HG03571 (cell line): ENCODE results near the gene MC1R.
A peak's percentile ranks its signal among the peaks of the same experiment; 100 is the strongest.
"Not testable (repeated sequence)": the region's sequence is repeated elsewhere in the genome, so short reads cannot be mapped to it uniquely, and the experiment has no call there.

Source experiments
- ATAC-seq: cut with Tn5 transposase; IDR thresholded peaks from one replicate; pipeline ENCODE4 v1.9.1; 2021; ENCODE audit not compliant: unreplicated experiment

MC1R gene

DNA sequence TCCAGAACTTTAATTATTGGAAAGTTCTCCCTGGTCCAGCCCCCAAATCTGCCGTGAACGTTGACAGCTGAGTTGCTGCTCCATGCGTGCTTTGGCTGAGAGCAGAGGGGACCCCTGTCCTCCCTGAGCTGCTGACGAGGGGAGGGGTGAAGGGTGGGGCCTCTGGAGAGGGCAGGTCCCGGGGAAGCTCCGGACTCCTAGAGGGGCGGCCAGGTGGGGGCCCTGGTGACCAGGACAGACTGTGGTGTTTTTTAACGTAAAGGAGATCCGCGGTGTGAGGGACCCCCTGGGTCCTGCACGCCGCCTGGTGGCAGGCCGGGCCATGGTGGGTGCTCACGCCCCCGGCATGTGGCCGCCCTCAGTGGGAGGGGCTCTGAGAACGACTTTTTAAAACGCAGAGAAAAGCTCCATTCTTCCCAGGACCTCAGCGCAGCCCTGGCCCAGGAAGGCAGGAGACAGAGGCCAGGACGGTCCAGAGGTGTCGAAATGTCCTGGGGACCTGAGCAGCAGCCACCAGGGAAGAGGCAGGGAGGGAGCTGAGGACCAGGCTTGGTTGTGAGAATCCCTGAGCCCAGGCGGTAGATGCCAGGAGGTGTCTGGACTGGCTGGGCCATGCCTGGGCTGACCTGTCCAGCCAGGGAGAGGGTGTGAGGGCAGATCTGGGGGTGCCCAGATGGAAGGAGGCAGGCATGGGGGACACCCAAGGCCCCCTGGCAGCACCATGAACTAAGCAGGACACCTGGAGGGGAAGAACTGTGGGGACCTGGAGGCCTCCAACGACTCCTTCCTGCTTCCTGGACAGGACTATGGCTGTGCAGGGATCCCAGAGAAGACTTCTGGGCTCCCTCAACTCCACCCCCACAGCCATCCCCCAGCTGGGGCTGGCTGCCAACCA is at the start of gene MC1R:
Gene MC1R (plus strand): TSS at position 410 of the 895 bp plus-strand sequence. CDS start 397 bp downstream, at position 807.
- no peak for ATAC-seq

- no peak for ATAC-seq
These were observed 48.8 kb upstream of the MC1R start for GRCh38 chr16:89869911-89870310.

GRCh38 chr16:89870440-89870839 is 48.2 kb upstream of the MC1R start:
- no peak for ATAC-seq

DNA sequence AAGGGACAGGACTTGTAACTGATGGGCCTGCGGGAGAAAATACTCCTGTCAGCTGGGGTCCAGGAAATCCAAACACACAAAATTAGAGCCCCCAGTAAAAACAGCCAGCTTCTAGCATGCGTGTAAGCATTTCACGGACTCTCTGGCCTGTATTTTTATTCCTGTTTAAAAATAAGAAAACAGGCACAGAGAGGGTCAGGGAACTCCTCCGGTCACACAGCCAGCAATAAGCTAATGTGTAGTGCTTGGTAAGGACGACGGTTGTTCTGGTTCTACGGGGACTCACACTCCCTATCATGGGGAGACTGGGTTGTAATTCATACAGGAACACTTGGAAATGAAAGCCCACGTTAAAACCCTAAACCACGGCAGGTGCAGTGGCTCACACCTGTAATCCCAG is 46.8 kb upstream of the MC1R start:
- no peak for ATAC-seq

GRCh38 chr16:89873109-89873971 is 45.3 kb upstream of the MC1R start, which contains the start of gene TCF25:
TCF25 (plus strand) TSS chr16:89873592; CDS start chr16:89873668, 76 bp downstream.
- peak; percentile 31 for ATAC-seq

DNA sequence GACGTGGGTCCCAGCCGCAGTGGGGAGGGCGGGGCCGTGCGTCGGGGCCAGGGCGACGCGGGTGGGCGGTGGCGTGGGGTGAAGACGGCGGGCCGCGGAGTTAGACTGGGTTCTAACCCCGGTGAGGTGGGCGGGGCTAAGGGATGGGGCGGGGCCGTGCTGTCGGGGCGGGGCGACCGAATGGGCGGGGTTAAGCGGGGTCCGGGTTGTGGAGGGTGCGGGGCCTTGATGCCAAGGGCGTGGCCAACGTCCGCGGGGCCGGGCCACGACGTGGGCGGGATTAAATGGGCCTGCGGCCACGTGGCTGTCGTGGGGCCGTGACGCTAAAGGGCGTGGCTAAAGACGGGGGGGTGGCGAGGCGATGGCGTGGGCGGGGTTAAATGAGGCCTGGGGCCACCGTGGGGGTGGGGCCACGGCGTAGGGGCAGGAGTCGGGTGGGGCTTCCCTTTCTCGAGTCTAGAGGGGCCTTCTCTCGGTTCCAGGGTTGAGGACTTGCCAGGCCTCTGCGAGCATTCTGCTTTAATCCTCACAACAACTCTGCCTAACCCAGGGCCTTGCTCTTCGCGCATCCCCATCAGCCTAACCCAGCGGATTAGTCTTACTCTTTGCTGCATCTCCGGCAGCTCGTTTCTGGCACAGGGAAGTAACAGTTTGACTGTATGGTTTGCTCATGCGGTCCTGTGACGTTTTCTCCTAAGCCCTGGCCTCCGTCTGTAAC is 44.5 kb upstream of the MC1R start:
- peak; percentile 59 for ATAC-seq

GRCh38 chr16:89879123-89879522 is 39.5 kb upstream of the MC1R start:
- not testable (repeated sequence) for ATAC-seq

GRCh38 chr16:89880477-89881367 is 37.9 kb upstream of the MC1R start:
- no peak for ATAC-seq

DNA sequence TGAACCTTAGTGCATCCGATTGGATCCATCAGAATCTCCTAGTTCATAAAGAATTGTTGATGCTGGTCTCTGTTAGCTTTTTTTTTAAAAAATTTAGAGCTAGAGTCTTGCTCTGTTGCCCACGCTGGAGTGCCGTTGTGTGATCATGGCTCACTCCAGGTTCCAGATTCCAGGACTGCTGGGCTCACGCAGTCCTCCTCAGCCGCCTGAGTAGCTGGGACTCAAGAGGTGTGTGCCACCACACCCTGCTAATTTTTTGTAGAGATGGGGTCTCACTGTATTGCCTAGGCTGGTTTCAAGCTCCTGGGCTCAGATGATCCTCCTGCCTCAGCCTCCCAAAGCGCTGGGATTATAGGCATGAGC is 37.3 kb upstream of the MC1R start:
- no peak for ATAC-seq

DNA sequence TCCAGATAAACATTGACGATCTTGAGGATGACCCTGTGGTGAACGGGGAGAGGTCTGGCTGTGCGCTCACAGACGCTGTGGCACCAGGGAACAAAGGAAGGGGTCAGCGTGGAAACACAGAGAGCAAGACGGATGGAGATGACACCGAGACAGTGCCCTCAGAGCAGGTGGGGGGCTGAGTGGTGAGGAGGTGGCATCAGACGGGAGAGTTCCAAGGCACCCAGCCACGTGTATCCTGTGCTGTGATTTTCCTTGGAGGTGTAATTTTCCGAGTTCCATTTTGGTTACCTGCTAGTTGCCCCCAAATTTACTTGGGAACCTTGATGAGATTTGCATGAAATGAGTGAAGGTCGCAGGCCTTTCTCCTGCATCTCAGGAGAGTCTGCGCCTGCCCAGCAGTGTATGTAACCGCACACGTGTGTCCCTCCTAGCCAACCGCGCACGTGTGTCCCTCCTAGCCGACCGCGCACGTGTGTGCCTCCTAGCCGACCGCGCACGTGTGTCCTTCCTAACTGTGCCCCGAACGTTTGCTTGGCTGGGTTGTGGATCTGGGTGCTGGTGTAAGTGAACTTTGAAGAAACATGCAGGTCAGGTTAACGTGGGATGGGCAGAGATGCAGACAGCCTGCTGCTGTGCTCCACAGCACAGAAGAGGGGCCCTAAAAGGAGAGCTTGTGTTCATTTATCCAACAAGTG is 35.2 kb upstream of the MC1R start:
- no peak for ATAC-seq

DNA sequence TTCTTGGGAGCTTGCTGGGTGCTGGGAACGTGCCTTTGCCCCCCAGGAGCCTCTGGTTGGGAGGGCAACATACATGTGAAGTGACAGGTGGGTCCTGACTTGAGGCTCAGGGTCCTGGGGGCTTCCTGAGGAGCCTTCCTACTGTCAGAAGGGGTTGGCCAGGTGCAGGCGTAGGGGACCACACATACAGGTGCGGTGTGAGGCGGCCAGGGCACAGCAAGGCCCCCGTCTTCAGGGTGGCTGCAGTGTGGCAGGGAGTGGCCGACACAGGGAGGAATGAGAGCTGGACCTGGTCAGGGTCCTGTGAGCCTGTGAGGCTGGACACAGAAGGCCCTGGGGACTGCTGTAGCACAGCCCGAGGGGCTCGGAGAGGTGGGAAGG is 34.6 kb upstream of the MC1R start:
- ATAC-seq: no peak

GRCh38 chr16:89887243-89887642 is 31.4 kb upstream of the MC1R start:
- ATAC-seq: no peak

- no peak for ATAC-seq
These were observed 28.5 kb upstream of the MC1R start for GRCh38 chr16:89890200-89890599.

DNA sequence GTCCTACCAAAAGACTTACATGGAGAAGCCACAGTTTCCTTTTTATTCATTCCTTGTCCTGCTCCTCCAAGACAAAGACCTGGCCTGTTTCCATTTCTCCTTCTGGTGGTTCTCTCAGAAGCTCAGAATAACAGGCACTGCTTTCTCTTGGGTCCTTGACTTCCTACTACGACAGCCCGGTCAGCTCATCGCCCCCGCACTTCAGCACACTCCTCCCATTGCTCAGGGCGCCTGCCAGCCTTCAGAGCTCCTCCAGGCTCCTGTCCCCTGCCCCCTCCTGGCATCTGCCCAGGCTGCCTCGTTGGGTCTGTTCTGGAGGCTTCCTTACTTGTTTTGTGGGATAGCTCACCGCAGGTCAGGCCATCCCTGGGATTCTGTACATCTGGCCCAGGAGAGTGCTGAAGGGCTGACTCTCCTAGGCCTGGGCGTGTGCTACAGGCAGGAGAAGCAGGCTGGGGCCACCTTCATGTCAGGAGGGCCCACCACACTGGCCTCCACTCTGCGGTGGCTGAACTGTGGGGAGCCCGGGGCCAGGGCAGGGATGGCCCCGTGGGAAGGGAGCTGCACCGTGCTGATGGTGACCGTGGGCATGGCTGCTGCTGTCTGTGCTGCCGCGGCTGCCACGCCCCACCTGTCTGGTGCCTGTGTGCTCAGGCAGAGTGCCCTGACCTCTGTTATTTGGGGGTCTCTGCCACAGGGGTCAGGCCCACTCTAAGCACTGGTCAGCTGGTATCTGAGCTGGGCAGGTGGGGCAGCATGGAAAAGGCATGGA is 27.6 kb upstream of the MC1R start:
- ATAC-seq: no peak

DNA sequence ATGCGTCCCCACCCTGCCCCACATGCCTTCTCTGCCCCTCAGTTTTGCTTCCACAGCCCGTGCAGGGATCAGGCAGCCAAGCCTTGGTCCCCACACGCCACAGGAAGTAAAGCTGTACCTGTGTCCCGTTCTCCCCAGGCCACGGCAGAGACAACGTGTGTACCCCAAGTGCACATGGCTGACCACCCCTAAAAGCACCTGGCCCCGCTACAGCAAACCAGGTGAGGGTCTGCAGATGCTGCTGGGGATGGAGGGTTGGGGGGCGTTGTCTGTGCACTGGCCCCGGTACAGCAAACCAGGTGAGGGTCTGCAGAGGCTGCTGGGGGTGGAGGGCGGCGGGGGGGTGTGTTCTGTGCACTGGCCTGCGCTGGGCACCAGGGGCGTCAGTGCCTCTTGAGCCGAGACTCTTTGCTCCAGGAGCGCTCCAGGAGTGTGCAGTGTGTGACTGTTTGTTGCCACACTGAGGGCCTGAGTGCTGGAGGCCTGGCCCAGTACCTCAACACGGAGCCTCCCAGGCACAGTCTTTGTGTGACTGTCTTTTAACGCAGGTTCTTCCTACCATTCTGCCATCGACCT is 26.5 kb upstream of the MC1R start:
- ATAC-seq: no peak

- ATAC-seq: no peak
These were observed 26.0 kb upstream of the MC1R start for GRCh38 chr16:89892635-89893034.

DNA sequence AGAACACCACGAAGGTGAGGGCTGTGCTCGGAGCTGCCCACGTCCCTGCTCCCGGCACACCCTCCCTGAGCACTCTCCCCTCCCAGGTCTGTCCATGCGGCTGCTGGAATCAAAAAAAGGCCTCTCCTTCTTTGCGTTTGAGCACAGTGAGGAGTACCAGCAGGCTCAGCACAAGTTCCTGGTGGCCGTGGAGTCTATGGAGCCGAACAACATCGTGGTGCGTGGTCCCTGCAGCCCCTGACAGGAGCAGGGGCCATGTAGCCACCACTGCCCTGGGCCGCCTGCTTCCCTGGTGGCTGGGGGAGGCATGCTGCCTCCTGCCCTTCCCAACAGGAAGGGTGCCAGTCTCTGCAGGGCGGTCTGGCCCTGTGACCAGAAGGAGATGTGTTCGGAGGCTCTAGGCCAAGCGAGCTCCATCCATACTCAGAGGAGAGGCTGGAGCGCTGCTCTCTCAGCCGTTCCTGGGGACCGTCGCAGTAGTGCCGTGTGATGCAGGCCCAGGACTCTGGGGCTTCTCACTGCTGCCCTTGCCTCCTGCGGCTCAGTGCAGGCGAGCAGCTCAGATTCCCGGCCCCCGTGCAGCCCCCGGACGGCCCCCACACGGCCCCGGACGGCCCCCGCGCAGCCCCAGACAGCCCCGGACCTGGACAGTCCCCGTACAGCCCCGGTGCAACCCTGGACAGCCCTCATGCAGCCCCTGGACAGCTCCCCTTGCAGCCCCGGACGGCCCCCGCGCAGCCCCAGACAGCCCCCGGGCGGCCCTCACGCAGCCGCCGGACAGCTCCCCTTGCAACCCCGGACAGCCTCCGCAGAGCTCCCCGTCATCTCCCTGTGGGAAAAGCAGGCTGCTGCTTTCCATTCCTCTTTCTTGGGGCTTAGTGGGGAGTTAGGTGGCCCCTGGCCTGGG is 24.8 kb upstream of the MC1R start:
- ATAC-seq: no peak
